ENCODE results near the gene PJVK. TPM values are rescaled to one million over a fixed set of nuclear protein-coding genes. Genes with fewer than 3 reads are reported as not detected.

PJVK gene
- total and polyA plus RNA-seq, 2 of the 13 experiments (the other 11 are each of a cell fraction or from before 2014, with no cell fraction given): 1.2 to 2.6 TPM

DNA sequence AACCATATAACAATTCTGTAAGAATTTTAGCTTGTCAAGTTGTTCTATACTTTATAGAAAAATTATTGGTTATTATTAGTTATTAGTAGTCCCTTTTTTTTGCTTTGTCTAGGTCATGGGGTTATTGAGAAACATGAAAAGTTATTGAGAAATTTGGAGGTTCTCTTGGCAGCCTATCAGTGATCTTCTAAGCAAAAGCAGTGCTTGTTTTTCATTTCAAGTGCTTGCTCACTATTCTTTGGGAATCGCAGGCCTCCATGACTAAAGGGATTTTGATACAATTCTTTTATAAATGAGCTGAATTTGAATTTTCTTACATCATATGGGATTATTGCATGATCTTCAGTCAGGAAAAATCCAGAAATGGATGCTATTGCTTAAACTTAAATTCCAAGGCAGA lies 54.9 kb downstream of the PJVK start:
- POLR2A ChIA-PET: interaction anchor here (1.4 kb wide), 1 partner anchor 55 kb away, joined by 5 read pairs; the partner anchor contains the start of genes PJVK and PRKRA
- no peak for TF ChIP-seq ZNF550 (CRISPR knock-in tag; IDR thresholded peaks at IDR 0.05; ENCODE audit: borderline replicate concordance)
- no peak for TF ChIP-seq HDAC6 (IDR thresholded peaks at IDR 0.05; ENCODE audit: low read depth, low read length)
- TF ChIP-seq, protein P1, sequence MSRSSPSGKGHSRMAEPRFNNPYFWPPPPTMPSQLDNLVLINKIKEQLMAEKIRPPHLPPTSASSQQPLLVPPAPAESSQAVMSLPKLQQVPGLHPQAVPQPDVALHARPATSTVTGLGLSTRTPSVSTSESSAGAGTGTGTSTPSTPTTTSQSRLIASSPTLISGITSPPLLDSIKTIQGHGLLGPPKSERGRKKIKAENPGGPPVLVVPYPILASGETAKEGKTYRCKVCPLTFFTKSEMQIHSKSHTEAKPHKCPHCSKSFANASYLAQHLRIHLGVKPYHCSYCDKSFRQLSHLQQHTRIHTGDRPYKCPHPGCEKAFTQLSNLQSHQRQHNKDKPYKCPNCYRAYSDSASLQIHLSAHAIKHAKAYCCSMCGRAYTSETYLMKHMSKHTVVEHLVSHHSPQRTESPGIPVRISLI (CRISPR knock-in tag; IDR thresholded peaks at IDR 0.05; ENCODE audit: borderline replicate concordance): no peak
- no peak for TF ChIP-seq ZNF441 (CRISPR knock-in tag; IDR thresholded peaks at IDR 0.05; ENCODE audit: borderline replicate concordance)
- no peak for TF ChIP-seq ZNF296 (CRISPR knock-in tag; conservative IDR thresholded peaks at IDR 0.05)
- TF ChIP-seq, protein P2, sequence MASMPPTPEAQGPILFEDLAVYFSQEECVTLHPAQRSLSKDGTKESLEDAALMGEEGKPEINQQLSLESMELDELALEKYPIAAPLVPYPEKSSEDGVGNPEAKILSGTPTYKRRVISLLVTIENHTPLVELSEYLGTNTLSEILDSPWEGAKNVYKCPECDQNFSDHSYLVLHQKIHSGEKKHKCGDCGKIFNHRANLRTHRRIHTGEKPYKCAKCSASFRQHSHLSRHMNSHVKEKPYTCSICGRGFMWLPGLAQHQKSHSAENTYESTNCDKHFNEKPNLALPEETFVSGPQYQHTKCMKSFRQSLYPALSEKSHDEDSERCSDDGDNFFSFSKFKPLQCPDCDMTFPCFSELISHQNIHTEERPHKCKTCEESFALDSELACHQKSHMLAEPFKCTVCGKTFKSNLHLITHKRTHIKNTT (CRISPR knock-in tag; IDR thresholded peaks at IDR 0.05): no peak
- TF ChIP-seq ZNF850 (CRISPR knock-in tag; conservative IDR thresholded peaks at IDR 0.05): no peak
- TF ChIP-seq, protein P3, sequence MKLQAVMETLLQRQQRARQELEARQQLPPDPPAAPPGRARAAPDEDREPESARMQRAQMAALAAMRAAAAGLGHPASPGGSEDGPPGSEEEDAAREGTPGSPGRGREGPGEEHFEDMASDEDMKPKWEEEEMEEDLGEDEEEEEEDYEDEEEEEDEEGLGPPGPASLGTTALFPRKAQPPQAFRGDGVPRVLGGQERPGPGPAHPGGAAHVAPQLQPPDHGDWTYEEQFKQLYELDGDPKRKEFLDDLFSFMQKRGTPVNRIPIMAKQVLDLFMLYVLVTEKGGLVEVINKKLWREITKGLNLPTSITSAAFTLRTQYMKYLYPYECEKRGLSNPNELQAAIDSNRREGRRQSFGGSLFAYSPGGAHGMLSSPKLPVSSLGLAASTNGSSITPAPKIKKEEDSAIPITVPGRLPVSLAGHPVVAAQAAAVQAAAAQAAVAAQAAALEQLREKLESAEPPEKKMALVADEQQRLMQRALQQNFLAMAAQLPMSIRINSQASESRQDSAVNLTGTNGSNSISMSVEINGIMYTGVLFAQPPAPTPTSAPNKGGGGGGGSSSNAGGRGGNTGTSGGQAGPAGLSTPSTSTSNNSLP (IDR thresholded peaks at IDR 0.05; ENCODE audit: low read depth, low read length): no peak
- TF ChIP-seq TARDBP (CRISPR knock-in tag; IDR thresholded peaks at IDR 0.05): no peak
- no peak for TF ChIP-seq HOXD1 (CRISPR knock-in tag; IDR thresholded peaks at IDR 0.05)
- H3K4me2 ChIP-seq (ENCODE audit: low read depth, low read length): no peak overlapping the region
- CTCF ChIA-PET (ENCODE audit: low intra/inter-chr PET ratio, low total read pairs): no interaction called here
- no peak overlapping the region for H3K27ac ChIP-seq (ENCODE audit: extremely low read length, insufficient read depth, low read length)
- H4K20me1 ChIP-seq (ENCODE audit: insufficient read depth, low read length): no peaks in the 10 kb centered on the region
- peaks cover 9% of the 10 kb centered on the region for H3K4me1 ChIP-seq (ENCODE audit: insufficient read depth, low read length)
- FAIRE-seq (no peak), DNase-seq (ENCODE audit: low spot score) (no peak), ATAC-seq (no peak)
- no TSS peak for BruUV-seq (replicated peaks)
- H3K79me2 ChIP-seq (ENCODE audit: insufficient read depth, low read length): no peaks in the 10 kb centered on the region
- H3K27me3 ChIP-seq (ENCODE audit: control insufficient read depth in 1 of 2, insufficient read depth in 2 of 2, low read length in 2 of 2): no peaks in the 10 kb centered on the region
- intact Hi-C loops (cut with micrococcal nuclease; ENCODE audit: unreplicated experiment): no loop called here
- 97% methylated on average over 1 of the region's 1 CpG for WGBS (ENCODE audit: low lambda C conversion rate)
- no peak overlapping the region for H3K9ac ChIP-seq (ENCODE audit: insufficient read depth, low read depth, low read length)
- no peak overlapping the region for H3K4me3 ChIP-seq (replicated peaks in 1 of 3; ENCODE audit: insufficient read depth in 1 of 3, low read depth in 2 of 3, low read length in 3 of 3)
- H2AFZ ChIP-seq (ENCODE audit: low read length): no peak overlapping the region
- H3K36me3 ChIP-seq (replicated peaks in 1 of 2; ENCODE audit: control insufficient read depth in 1 of 2, insufficient read depth in 2 of 2, low read length in 2 of 2): peaks cover 5 to 48% of the 10 kb centered on the region in 2 experiments
- in situ Hi-C loops (cut with HindIII; ENCODE audit: extremely low pct_ligation_motif_present, low pct_unique_long_range_greater_than_20kb): no loop called here
- no peaks in the 10 kb centered on the region for H3K9me3 ChIP-seq (ENCODE audit: low read length)
